GM18907 (cell line): ENCODE results near the gene DENND2D.
"Not testable (repeated sequence)": the region's sequence is repeated elsewhere in the genome, so short reads cannot be mapped to it uniquely, and the experiment has no call there.

Source experiments
- ATAC-seq: cut with Tn5 transposase; IDR thresholded peaks from one replicate; pipeline ENCODE4 v1.9.1; 2021; ENCODE audit warnings: mild to moderate bottlenecking, moderate library complexity; ENCODE audit not compliant: unreplicated experiment

Gene DENND2D

DNA sequence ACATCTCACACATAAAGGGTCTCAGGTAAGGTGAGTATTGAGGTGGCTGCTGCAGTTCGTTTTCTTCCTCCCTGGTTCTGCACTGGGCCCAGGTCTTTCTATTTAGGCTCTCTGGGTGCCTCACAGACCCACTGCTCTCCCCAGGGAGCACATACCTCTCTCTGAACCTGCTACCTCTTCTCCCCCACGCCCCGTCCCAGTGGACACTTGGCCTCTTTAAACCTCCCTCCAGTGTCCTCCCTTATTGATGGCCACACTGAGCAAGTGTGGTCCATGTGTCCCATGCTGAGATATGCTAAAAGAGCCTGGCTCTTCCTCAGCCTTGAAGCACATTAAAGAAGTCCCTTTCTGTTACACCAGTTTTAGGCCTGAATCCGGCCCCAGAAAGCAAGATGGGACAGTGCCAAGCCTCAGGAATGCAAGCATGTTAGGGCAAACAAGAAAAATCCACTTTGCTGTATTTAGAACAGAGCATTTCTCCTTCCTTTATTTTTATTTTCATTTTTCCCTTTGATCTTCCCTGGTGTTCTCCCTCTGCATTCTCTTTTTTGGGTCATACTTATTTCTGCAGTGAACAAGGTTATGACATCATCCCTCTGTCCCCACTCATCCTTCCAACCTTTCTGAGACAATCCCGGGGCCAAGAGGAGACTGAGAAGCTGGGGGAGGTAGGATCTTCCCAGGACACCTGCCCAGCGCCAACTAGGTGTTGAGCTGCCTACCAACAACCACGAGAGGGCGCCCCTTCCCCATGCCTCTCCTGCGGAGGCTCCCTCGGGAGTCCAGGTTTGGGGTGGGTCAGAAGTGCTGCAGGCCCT is 22.1 kb upstream of the DENND2D start:
- peak; percentile 3 for ATAC-seq

DNA sequence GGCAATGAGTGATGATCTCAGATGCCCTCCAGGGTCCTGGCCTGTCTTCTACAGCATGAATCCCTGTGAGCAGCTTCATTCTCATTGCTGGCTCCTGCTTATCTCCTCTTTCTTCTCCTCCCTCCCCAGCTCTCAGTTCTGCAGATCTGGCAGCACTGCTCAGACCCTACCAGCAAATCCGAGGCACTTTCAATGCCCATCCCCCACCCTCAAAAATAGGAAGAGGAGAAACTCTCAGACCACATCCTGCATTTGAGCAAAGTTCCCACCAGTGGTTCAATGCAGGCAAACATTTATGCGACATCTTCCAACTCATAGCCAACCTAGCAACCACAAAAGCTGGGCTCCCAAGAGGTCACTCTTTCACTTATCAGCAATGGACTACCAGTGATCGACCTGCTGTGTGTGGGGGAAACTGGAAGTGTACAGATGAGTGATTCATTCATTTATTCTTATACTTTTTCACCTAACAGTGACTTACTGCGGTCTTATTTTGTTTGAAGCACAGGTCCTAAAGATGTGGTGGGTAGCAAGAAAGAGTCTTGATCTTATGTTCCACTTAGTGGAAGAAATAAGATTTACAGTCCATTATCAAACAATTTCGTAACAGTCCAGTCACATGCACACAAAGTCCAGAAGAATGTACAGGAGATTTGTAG is 21.3 kb upstream of the DENND2D start:
- peak; percentile 64 for ATAC-seq

- no peak for ATAC-seq
These were observed 20.8 kb upstream of the DENND2D start for GRCh38 chr1:111221276-111221632.

DNA sequence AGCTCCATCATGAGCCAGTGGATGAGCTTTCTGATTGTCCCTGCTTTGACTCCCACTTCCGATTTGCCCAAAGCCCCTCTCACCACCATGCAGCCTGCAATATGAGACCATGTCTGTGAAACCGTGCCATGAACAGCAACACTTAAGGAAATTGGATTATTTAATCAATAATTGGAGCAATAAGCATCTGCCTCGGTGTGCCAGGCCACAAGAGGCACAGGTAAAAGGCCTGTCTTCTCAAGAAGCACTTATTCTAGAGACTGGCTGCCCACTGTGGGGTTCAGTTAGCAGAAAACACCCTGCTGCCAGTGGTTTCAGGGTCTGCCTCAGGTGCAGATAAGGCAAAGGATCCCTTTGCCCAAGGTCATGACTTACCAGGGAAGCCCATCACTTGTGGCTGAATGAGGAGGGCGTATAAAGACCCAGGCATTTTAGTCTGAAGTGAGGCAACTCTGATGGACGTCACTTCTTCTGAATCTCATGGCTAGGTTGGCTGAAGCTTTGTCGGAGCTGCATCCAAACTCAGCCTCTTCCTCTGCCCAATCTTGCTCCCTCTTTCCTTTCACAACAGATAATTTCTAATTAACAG is 19.9 kb upstream of the DENND2D start:
- no peak for ATAC-seq

DNA sequence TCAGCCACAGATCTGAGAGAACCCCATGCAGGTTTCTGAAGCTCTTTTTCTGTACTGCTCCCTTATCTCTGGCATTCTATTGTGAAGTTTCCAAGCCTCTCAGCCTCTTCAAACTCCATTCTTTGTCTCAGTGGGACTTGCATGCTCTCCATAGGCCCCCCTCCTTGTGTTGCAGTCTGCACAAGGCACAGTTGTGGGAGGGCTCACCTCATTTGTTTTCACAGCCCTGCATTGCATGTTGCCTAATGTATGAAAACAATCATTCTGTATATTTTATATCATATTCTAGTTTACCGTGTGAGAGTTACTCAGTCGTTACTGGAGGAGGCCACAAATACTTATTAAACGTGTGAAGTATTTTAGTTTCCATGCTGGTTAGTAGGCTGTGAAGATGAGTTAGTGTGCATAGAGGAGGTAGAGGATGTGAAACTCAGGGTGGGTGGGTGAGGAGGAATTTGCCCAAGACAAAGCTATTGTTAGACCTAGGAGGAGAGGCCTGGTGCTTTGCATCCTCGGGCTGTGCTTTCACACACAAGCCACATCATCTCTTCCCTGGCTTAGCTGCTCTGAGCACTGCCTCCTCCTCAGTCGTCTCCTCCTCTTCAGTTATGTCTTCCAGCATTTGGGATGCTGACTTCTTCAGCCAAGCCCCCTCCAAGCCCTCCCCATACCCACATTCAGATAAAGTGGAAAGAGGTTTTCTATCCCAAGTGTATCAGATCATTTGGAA is 19.3 kb upstream of the DENND2D start:
- peak; percentile 31 for ATAC-seq

DNA sequence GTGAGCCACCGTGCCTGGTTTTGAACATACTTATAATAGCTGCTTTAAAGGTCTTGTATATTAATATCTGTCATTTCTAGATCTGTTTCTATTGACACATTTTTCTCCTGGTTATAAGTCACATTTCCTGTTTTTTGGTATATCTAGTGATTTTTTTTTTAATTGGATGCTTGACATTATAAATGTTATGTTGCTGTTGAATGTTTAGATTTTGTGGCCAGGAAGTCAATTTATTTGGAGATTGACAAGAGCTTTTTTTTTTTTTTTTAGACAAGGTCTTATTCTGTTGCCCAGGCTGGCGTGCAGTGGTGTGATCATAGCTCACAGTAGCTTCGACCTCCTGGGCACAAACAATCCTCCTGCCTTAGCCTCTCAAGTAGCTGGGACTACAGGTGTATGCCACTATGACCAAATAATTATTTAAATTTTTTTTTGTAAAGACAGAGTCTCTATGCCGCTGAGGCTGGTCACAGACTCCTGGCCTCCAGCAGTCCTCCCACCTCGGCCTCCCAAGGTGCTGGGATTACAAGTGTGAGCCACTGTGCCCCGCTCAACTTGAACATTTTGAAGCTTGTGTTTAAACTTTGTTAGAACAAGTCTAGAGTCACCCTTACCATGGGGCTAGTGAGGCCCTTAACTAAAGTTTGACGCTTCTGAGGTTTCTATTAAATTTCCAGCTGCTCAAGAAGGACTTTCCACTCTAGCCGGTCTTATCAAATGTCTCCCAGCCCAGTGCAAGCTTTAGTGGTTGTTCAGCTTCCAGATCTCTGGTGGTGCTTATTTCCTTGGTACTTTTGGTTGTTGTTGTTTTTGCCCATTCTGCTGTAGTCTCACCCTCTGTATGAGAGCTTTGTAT is 18.5 kb upstream of the DENND2D start:
- ATAC-seq: no peak

DNA sequence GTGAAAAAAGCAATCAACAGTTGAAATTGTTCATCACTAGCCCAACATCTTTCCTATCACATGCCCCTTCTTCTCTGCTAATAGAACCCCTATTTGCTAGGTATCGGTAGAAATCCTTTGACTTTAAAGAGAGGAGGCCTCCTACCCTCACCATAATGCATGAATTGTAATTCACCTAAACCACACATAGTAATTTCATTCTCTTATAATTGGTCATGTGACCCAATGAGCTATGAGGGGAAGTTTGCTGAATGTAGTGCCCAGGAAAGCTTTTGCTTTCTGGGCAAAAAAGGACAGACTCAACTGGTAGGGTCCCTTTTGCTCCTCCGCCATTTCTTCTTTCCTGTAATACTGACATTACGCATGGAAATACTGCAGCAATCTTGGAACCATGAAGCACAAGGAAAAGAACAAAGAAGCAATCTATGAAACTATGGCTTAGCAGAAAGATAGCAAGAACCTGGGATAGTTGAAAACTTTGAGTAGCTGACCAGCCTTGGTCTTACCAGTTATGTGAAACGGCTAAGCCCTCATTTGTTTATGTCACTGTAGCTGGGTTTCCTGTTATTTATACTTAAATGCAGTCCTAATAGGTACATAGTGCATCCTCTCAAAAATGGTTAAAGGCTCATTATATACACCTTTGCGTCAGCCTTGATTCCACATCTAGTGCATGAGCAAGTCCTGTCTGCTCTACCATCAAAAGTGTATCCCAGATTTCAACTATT is 16.9 kb upstream of the DENND2D start:
- no peak for ATAC-seq

GRCh38 chr1:111216751-111217150 is 16.3 kb upstream of the DENND2D start:
- ATAC-seq: no peak

DNA sequence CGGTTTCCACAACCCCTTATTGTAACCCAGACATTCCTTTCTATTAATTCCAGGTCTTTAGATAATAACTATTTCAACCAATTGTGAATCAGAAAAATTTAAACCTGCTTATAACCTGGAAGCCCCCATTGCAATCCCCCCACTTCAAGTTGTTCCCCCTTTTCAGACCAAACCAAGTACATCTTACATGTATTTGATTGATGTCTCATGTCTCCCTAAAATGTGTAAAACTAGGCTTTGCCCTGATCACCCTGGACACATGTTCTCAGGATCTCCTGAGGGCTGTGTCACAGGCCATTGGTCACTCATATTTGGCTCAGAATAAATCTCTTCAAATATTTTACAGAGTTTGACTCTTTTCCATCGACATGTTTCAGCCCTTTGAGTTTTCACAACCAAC is 14.8 kb upstream of the DENND2D start:
- not testable (repeated sequence) for ATAC-seq

DNA sequence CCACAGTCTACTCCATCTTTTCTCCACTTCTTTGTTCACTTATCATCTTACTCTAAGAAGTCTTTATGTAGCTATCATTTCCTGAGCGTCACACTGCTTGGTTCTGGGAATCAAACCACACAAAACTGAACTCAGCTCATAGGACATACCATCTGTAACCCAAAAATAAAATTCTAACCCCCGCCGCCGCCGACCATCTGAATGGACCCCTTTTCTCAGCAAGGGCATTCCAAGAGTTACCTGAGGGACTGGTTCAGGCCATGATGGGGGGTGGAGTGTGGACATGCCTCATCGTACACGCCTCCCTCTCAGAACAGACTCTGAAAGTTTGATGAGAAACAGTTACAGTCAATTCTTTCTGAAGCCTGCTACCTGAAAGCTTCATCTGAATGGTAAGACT is 14.4 kb upstream of the DENND2D start:
- ATAC-seq: no peak

DNA sequence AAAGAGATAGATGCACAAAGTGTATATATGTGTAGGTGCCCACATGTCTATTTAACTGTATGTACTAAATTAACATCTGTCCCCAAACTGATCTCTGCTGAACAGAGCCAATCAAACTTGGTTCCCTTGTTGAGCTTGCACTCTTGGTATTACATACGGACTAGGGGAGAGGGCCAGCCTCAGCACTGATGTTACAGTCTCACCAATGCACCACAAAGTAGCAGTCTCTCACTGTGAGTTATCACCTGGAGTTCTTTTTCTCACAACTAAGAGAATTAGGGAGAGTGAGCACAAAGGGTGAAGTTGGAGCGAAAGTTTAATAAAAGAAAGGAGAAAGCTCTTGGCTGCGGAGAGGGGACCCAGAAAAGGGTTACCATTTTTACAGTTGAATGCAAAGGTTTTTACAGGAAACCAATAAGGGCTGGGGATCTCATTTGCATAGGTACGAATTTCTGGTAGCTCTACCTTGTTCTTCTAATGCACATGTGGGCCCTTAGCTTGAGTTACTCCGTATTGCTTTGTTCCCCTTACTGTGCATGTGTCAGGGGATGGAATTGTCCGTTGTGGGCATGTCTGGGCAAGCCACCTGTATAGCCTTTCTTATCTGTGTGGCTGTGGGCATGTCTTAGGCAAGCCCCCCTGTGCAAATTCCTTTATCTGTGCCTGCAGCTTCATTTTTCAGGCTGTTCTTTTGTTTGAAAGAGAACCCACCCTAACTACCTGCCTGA is 13.8 kb upstream of the DENND2D start:
- ATAC-seq: no peak

- no peak for ATAC-seq
These were observed 13.0 kb upstream of the DENND2D start for GRCh38 chr1:111213412-111213811.

- no peak for ATAC-seq
These were observed 12.3 kb upstream of the DENND2D start for GRCh38 chr1:111212634-111213335.

DNA sequence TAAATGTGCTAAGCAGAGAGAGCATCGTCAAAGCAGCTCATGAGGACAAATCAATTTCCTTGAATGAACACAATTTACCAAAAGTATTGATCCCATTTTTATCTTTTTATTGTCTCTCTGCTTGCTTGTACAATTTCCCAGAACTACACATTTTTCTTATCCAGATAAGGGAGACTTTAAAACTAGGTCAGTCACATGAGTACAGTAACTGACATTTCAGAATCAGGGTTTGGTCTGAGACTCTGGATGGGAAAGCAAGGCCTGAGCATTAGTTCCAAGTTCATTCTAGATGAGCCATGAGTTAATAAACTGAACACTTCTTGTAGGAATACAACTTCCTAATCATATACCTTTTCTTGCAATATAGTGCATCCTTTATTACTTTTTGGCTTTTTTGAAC is 11.5 kb upstream of the DENND2D start:
- no peak for ATAC-seq

DNA sequence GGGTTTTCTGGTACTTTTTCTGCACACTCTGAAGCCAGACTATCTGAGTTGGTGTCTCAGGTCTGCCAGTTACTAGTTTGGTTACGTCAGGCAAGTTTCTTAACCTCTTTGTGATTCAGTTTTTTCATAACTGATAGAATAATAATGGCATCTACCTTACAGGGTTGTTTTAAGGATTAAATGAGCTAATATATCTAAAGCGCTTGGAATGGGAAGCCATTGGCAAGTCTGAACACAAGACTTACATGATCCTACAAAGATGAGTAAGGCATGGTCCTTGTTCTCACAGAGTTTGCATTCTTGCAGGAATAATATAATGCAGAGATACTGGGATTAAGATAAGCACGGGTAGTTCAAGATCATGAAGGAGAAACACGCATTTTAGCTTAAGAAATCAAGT is 9.2 kb upstream of the DENND2D start:
- ATAC-seq: no peak

GRCh38 chr1:111208921-111209320 is 8.5 kb upstream of the DENND2D start:
- no peak for ATAC-seq

DNA sequence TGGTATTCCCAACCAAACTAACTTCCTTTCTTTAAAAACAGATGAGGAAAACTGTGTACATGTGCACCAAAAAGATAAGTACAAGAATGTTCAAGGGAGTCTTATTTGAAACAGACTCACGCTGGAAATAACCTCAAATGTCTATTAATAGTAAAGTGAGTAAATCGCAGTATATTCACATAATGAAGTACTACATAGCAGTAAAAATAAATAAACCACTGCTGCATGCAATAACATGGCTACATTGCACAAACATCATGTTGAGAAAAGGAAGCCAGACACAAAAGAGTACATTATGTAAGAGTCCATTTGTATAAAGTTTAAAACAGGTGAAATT is 5.2 kb upstream of the DENND2D start:
- ATAC-seq: no peak

- ATAC-seq: no peak
These were observed 4.7 kb upstream of the DENND2D start for GRCh38 chr1:111204983-111205713.
